H1 (cell line): ENCODE data around the gene SNCAIP.

Source experiments
- CHD2 ChIP-seq: IDR thresholded peaks from 2 replicates; pipeline ENCODE4 v1.6.1; 2012; ENCODE audit warnings: low read length, improper control_type of control experiment
- CREB1 ChIP-seq: IDR thresholded peaks from 2 replicates; pipeline ENCODE4 v1.6.1; 2012; ENCODE audit warnings: inconsistent platforms
- EP300 ChIP-seq, 2 experiments: IDR thresholded peaks; 1 replicate in 1 of 2; 2 replicates in 1 of 2; pipeline ENCODE4 v1.6.1; 2011 to 2012; ENCODE audit warnings: low read depth in 2 of 2, low read length in 2 of 2, mild to moderate bottlenecking in 2 of 2, borderline replicate concordance in 1 of 2, inconsistent platforms in 1 of 2, moderate library complexity in 1 of 2
- HDAC2 ChIP-seq, 2 experiments: fragments of 300-600 bp in 1 of 2; sonication (generic) in 1 of 2; IDR thresholded peaks; 2 replicates each; pipeline ENCODE4 v1.6.1; 2011 to 2012; ENCODE audit warnings: low read depth in 2 of 2, low read length in 2 of 2, mild to moderate bottlenecking in 2 of 2, moderate library complexity in 2 of 2, borderline replicate concordance in 1 of 2, inconsistent platforms in 1 of 2
- KDM1A ChIP-seq: fragments of 200-600, 300-600 bp; sonication (generic); IDR thresholded peaks from 2 replicates; pipeline ENCODE4 v1.7.1; 2016; ENCODE audit warnings: mild to moderate bottlenecking, low read length, borderline replicate concordance
- PHF8 ChIP-seq: fragments of 200-600 bp; sonication (generic); conservative IDR thresholded peaks from 2 replicates; pipeline ENCODE4 v1.7.1; 2012; ENCODE audit warnings: low read depth, mild to moderate bottlenecking, inconsistent platforms, low read length, moderate library complexity
- POLR2A ChIP-seq, 2 experiments: IDR thresholded peaks; 1 replicate in 1 of 2; 2 replicates in 1 of 2; pipeline ENCODE4 v1.6.1; 2011; ENCODE audit warnings: low read depth in 2 of 2, low read length in 2 of 2, mild to moderate bottlenecking in 2 of 2; ENCODE audit errors: control extremely low read depth in 1 of 2
- RFX5 ChIP-seq: IDR thresholded peaks from 2 replicates; pipeline ENCODE4 v1.6.1; 2011; ENCODE audit warnings: low read depth, low read length, improper control_type of control experiment, borderline replicate concordance
- SRF ChIP-seq: IDR thresholded peaks from 2 replicates; pipeline ENCODE4 v1.6.1; 2011; ENCODE audit warnings: mild to moderate bottlenecking, low read depth, low read length, moderate library complexity
- TAF1 ChIP-seq: IDR thresholded peaks from 2 replicates; pipeline ENCODE4 v1.6.1; 2011; ENCODE audit warnings: mild to moderate bottlenecking, low read depth, low read length
- TF ChIP-seq, protein P1 (sequence below), 3 experiments: IDR thresholded peaks; 1 replicate in 2 of 3; 2 replicates in 1 of 3; pipeline versions ENCODE4 v1.5.1 to v1.6.1; 2011; ENCODE audit warnings: low read length in 3 of 3, mild to moderate bottlenecking in 3 of 3, inconsistent platforms in 2 of 3, low read depth in 1 of 3, moderate library complexity in 1 of 3; ENCODE audit not compliant: insufficient read depth in 1 of 3; ENCODE audit errors: control extremely low read depth in 1 of 3
- TF ChIP-seq, protein P2 (sequence below): IDR thresholded peaks from 2 replicates; pipeline ENCODE4 v1.6.1; 2011; ENCODE audit warnings: low read length, improper control_type of control experiment
- TF ChIP-seq, protein P3 (sequence below): IDR thresholded peaks from 2 replicates; pipeline ENCODE4 v1.6.1; 2012; ENCODE audit warnings: inconsistent platforms

DNA sequence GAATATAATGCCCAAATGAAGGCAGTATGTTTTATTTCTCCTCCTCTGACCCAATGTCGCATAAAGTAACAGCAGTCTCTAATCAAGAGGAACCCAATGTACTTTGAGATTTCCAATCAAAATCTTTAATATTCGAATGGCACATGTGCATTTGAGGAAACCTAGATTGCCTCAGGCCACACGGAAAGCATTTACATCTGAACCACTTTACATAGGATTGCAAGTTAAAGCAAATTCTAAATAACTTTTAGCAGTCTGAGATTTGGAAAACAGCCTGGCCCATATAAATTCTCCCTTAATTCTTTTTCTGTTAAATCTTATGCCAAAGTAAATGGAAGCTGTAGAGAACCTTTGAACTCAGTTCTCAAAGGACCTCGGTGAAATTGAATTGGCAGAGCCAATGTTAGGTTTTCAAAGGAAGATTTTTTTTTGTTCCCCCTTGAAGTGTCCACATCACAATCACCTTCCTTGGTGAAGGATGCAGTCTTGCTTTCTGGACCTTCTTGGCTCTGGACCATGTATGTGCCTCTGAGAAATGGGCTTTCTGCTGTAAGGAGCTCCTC is 57.3 kb downstream of the SNCAIP start:
- TF ChIP-seq PHF8 (no peak), RFX5 (no peak), POLR2A (IDR thresholded peaks at IDR 0.05; ENCODE audit: control extremely low read depth in 1 of 2, low read depth in 2 of 2, low read length in 2 of 2) (no peak), CREB1 (no peak), KDM1A (no peak), EP300 (IDR thresholded peaks at IDR 0.05; ENCODE audit: borderline replicate concordance in 1 of 2, low read depth in 2 of 2, low read length in 2 of 2) (no peak), SRF (no peak), TAF1 (no peak), HDAC2 (IDR thresholded peaks at IDR 0.05; ENCODE audit: borderline replicate concordance in 1 of 2, low read depth in 2 of 2, low read length in 2 of 2) (no peak), CHD2 (no peak)
- TF ChIP-seq, protein P1, sequence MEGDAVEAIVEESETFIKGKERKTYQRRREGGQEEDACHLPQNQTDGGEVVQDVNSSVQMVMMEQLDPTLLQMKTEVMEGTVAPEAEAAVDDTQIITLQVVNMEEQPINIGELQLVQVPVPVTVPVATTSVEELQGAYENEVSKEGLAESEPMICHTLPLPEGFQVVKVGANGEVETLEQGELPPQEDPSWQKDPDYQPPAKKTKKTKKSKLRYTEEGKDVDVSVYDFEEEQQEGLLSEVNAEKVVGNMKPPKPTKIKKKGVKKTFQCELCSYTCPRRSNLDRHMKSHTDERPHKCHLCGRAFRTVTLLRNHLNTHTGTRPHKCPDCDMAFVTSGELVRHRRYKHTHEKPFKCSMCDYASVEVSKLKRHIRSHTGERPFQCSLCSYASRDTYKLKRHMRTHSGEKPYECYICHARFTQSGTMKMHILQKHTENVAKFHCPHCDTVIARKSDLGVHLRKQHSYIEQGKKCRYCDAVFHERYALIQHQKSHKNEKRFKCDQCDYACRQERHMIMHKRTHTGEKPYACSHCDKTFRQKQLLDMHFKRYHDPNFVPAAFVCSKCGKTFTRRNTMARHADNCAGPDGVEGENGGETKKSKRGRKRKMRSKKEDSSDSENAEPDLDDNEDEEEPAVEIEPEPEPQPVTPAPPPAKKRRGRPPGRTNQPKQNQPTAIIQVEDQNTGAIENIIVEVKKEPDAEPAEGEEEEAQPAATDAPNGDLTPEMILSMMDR (IDR thresholded peaks at IDR 0.05; ENCODE audit: control extremely low read depth in 1 of 3, insufficient read depth in 1 of 3, low read depth in 1 of 3, low read length in 3 of 3): no peak
- TF ChIP-seq, protein P2, sequence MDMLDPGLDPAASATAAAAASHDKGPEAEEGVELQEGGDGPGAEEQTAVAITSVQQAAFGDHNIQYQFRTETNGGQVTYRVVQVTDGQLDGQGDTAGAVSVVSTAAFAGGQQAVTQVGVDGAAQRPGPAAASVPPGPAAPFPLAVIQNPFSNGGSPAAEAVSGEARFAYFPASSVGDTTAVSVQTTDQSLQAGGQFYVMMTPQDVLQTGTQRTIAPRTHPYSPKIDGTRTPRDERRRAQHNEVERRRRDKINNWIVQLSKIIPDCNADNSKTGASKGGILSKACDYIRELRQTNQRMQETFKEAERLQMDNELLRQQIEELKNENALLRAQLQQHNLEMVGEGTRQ: no peak
- TF ChIP-seq, protein P3, sequence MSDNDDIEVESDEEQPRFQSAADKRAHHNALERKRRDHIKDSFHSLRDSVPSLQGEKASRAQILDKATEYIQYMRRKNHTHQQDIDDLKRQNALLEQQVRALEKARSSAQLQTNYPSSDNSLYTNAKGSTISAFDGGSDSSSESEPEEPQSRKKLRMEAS: no peak
